Body of pancreas (tissue), 4 donors: Measurements from ENCODE around the gene MFAP5.

Experiments
- POLR2A ChIP-seq, 3 donors: fragments of 450-650 bp; IDR thresholded peaks; one replicate each; pipeline ENCODE4 v1.6.1; 2016; ENCODE audit warnings: antibody characterized with exemption in 3 of 3, mild to moderate bottlenecking in 2 of 3
- TF ChIP-seq, protein P1 (sequence below), 7 experiments: fragments of 450-650 bp in 4 of 7; fragments of 200-600 bp in 3 of 7; sonication (generic) in 3 of 7; IDR thresholded peaks; one replicate each; pipeline ENCODE4 v1.5.1; 2016 to 2019; ENCODE audit warnings: antibody characterized with exemption in 7 of 7

DNA sequence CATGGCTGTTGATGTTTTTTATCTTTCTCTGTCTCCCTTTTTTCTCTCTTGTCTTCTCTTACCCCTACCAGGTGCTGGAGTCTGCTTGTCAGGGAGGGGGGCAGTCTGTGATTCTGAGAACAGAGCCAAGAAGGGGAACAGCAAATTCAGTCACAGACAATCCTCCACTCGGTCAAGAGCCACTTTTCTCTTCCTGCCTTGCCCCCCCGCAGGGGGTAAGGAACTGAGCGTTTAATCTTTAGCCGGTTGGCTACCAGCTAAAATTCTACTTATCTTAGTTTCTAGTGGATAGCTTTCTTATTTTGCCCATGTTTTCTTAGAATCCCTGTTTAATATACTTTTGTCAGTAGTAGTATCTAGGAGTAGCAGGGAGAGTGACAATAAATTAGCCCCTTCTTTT is 37.1 kb upstream of the MFAP5 start:
- TF ChIP-seq, protein P1, sequence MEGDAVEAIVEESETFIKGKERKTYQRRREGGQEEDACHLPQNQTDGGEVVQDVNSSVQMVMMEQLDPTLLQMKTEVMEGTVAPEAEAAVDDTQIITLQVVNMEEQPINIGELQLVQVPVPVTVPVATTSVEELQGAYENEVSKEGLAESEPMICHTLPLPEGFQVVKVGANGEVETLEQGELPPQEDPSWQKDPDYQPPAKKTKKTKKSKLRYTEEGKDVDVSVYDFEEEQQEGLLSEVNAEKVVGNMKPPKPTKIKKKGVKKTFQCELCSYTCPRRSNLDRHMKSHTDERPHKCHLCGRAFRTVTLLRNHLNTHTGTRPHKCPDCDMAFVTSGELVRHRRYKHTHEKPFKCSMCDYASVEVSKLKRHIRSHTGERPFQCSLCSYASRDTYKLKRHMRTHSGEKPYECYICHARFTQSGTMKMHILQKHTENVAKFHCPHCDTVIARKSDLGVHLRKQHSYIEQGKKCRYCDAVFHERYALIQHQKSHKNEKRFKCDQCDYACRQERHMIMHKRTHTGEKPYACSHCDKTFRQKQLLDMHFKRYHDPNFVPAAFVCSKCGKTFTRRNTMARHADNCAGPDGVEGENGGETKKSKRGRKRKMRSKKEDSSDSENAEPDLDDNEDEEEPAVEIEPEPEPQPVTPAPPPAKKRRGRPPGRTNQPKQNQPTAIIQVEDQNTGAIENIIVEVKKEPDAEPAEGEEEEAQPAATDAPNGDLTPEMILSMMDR (IDR thresholded peaks at IDR 0.05): no peak
- TF ChIP-seq POLR2A (IDR thresholded peaks at IDR 0.05): no peak
